Calu3 (cell line): ENCODE data around the gene KIF5A. TPM values are rescaled to one million over a fixed set of nuclear protein-coding genes. Genes with fewer than 3 reads are reported as not detected.

Experiments used
- BruUV-seq: library from RNA; stranded (reverse); fragments of 400-500 nt; replicated peaks from 2 replicates; lab custom pipeline; 2021; lab: Mats Ljungman, UMichigan
- CTCF ChIA-PET: fragments of 300-600 bp; sonication (Branson Sonifier 250); formaldehyde crosslinking; loops from one replicate; lab custom pipeline; 2022; ENCODE audit warnings: antibody characterized with exemption; lab: Charles Lee
- DNase-seq: peaks from one replicate; pipeline ENCODE4 v3.0.0; 2022
- H3K27ac Mint-ChIP-seq: one replicate; pipeline ENCODE4 v1.8.0; 2022; ENCODE audit warnings: mixed read lengths; ENCODE audit not compliant: unreplicated experiment
- H3K27me3 Mint-ChIP-seq: one replicate; pipeline ENCODE4 v1.8.0; 2022; ENCODE audit warnings: mixed read lengths; ENCODE audit not compliant: unreplicated experiment
- H3K36me3 Mint-ChIP-seq: one replicate; pipeline ENCODE4 v1.8.0; 2022; ENCODE audit warnings: mild to moderate bottlenecking, moderate library complexity, mixed read lengths; ENCODE audit not compliant: insufficient read depth, unreplicated experiment
- H3K4me1 Mint-ChIP-seq: one replicate; pipeline ENCODE4 v1.8.0; 2022; ENCODE audit warnings: mild to moderate bottlenecking, low read depth, mixed read lengths; ENCODE audit not compliant: unreplicated experiment
- H3K4me3 Mint-ChIP-seq: one replicate; pipeline ENCODE4 v1.8.0; 2022; ENCODE audit warnings: mild to moderate bottlenecking, low read depth, moderate library complexity, mixed read lengths; ENCODE audit not compliant: unreplicated experiment
- H3K9me3 Mint-ChIP-seq: one replicate; pipeline ENCODE4 v1.8.0; 2022; ENCODE audit warnings: low read depth, mixed read lengths; ENCODE audit not compliant: unreplicated experiment
- CTCF ChIP-seq: fragments of 200-600 bp; IDR thresholded peaks from one replicate; pipeline ENCODE4 v1.8.0; 2022; ENCODE audit warnings: antibody characterized with exemption; ENCODE audit not compliant: unreplicated experiment
- intact Hi-C: fragments of 100-400 bp; cut with micrococcal nuclease; formaldehyde crosslinking; loops from one replicate; pipeline ENCODE4 v1.10.0; 2022; ENCODE audit not compliant: unreplicated experiment
- microRNA-seq: library from miRNA; unstranded; fragments of <30 nt; microRNA quantifications from one replicate; pipeline ENCODE4 v1.2.0, GENCODE V29; 2022
- total RNA-seq: library from RNA; stranded (reverse); gene quantifications from 2 replicates; pipeline ENCODE4 v1.2.3, GENCODE V29; 2022

The KIF5A gene
- total RNA-seq, 1 experiment from 2014 or later, result not detected

- peaks cover 20% of the 10 kb centered on the region for H3K4me1 Mint-ChIP-seq
- H3K36me3 Mint-ChIP-seq, result peaks cover 17% of the 10 kb centered on the region
- TF ChIP-seq CTCF, result no peak
- H3K9me3 Mint-ChIP-seq, result no peaks in the 10 kb centered on the region
- BruUV-seq, result no TSS peak
- CTCF ChIA-PET, result interaction anchor here (0.6 to 1.2 kb wide), 5 partner anchors 27 to 1186 kb away, joined by 3 to 11 read pairs (median 4); partner anchors contain the start of gene DCTN2
- H3K4me3 Mint-ChIP-seq, result peak overlapping the region; percentile 84
- DNase-seq, result peak; percentile 48
- intact Hi-C loops, result loop anchor here (10.0 kb wide), 1 partner anchor 52 kb away; no protein-coding TSS in a partner anchor
- H3K27ac Mint-ChIP-seq, result peak overlapping the region; percentile 14
- H3K27me3 Mint-ChIP-seq, result peaks cover 2% of the 10 kb centered on the region
Observed at GRCh38 chr12:57632073-57632957, 82.5 kb downstream of the KIF5A start.

- Mint-ChIP-seq H3K9me3 (no peaks in the 10 kb centered on the region), H3K36me3 (peaks cover 17% of the 10 kb centered on the region), H3K4me3 (peak within 1 kb of the TSS; percentile 84), H3K27ac (peak within 1 kb of the TSS; percentile 14), H3K27me3 (peaks cover under 1% of the 10 kb centered on the region), H3K4me1 (peaks cover 20% of the 10 kb centered on the region)
- CTCF ChIA-PET, result interaction anchor here (0.6 to 1.2 kb wide), 4 partner anchors 28 to 248 kb away, joined by 3 to 11 read pairs (median 4); partner anchors contain the start of gene DCTN2
- BruUV-seq, result no TSS peak
- intact Hi-C loops, result loop anchor here (10.0 kb wide), 1 partner anchor 52 kb away; no protein-coding TSS in a partner anchor
- DNase-seq, result peak; percentile 84
- TF ChIP-seq CTCF, result peak; percentile 92
Observed at GRCh38 chr12:57632958-57633840, 83.4 kb downstream of the KIF5A start, which contains the start of gene B4GALNT1. Gene B4GALNT1 (minus strand): TSS chr12:57633201. CDS start chr12:57632132, 1,069 bp downstream.

Small RNA genes within 50 kb of the gene (microRNA-seq; reads per million reads assigned to microRNA genes)
- gene MIR616, result 2.1 reads per million
- gene MIR6758, result 1.8 reads per million

Other genes starting within 250 kb of the KIF5A start
- 77.3 and 87.6 TPM in 2 replicates for gene R3HDM2, start 119.0 kb upstream of the KIF5A start, total RNA-seq
- gene INHBC, start 115.3 kb upstream of the KIF5A start, total RNA-seq, result not detected in 2 replicates
- gene INHBE, start 94.7 kb upstream of the KIF5A start, total RNA-seq, result 0.38 and 0.64 TPM in 2 replicates
- gene GLI1, start 90.3 kb upstream of the KIF5A start, total RNA-seq, result 0.54 and 0.61 TPM in 2 replicates
- gene ARHGAP9, start 70.2 kb upstream of the KIF5A start, total RNA-seq, result 0.39 TPM in 1 of 2 replicates, not detected in the other
- 358 and 369 TPM in 2 replicates for gene MARS1, start 62.0 kb upstream of the KIF5A start, total RNA-seq
- gene DDIT3, start 29.5 kb upstream of the KIF5A start, total RNA-seq, result 70.2 and 80.5 TPM in 2 replicates
- gene MBD6, start 27.2 kb upstream of the KIF5A start, total RNA-seq, result 119 and 127 TPM in 2 replicates
- 121 and 131 TPM in 2 replicates for gene DCTN2, start 2.9 kb upstream of the KIF5A start, total RNA-seq
- gene PIP4K2C, start 41.1 kb downstream of the KIF5A start, total RNA-seq, result 66.3 and 80.3 TPM in 2 replicates
- 23.1 and 25.9 TPM in 2 replicates for gene DTX3, start 54.8 kb downstream of the KIF5A start, total RNA-seq
- gene ARHGEF25, start 61.4 kb downstream of the KIF5A start, total RNA-seq, result 2.2 and 4.7 TPM in 2 replicates
- 8.1 and 11.1 TPM in 2 replicates for gene B4GALNT1, start 83.2 kb downstream of the KIF5A start, total RNA-seq
- gene OS9, start 144.1 kb downstream of the KIF5A start, total RNA-seq, result 221 and 258 TPM in 2 replicates
- 0.57 and 0.59 TPM in 2 replicates for gene AGAP2, start 188.7 kb downstream of the KIF5A start, total RNA-seq
- 40.2 and 46.7 TPM in 2 replicates for gene TSPAN31, start 195.0 kb downstream of the KIF5A start, total RNA-seq
- 188 and 199 TPM in 2 replicates for gene CDK4, start 202.3 kb downstream of the KIF5A start, total RNA-seq
- gene MARCHF9, start 205.1 kb downstream of the KIF5A start, total RNA-seq, result 39.0 and 42.4 TPM in 2 replicates
- gene CYP27B1, start 217.0 kb downstream of the KIF5A start, total RNA-seq, result 1.8 TPM in 2 replicates
- 50.5 and 51.8 TPM in 2 replicates for gene METTL1, start 222.1 kb downstream of the KIF5A start, total RNA-seq
- 8.4 TPM in 2 replicates for gene EEF1AKMT3, start 222.6 kb downstream of the KIF5A start, total RNA-seq
- 47.1 and 49.0 TPM in 2 replicates for gene TSFM, start 232.7 kb downstream of the KIF5A start, total RNA-seq